H9 (cell line): ENCODE measurements around the gene NRIP3. TPM values are rescaled to one million over a fixed set of nuclear protein-coding genes. Genes with fewer than 3 reads are reported as not detected.

ENCODE experiments used
- DNase-seq: peaks from one replicate; pipeline ENCODE4 v3.0.0-alpha.2; 2017
- H2AFZ ChIP-seq: one replicate; pipeline ENCODE4 v1.6.1; 2013; ENCODE audit warnings: mild to moderate bottlenecking, low read length, control low read depth, moderate library complexity
- H2AK5ac ChIP-seq: 2 replicates; pipeline ENCODE4 v1.6.1; 2013; ENCODE audit warnings: low read length, control low read depth, mixed read lengths; ENCODE audit not compliant: insufficient read length
- H2BK120ac ChIP-seq: one replicate; pipeline ENCODE4 v1.6.1; 2013; ENCODE audit warnings: low read depth, mild to moderate bottlenecking, low read length, control low read depth, inconsistent platforms; ENCODE audit not compliant: poor library complexity, severe bottlenecking
- H2BK12ac ChIP-seq: 2 replicates; pipeline ENCODE4 v1.6.1; 2013; ENCODE audit warnings: low read length, control low read depth, mixed read lengths, low read depth; ENCODE audit not compliant: insufficient read length
- H2BK15ac ChIP-seq: 2 replicates; pipeline ENCODE4 v1.6.1; 2013; ENCODE audit warnings: low read depth, low read length, control low read depth
- H2BK20ac ChIP-seq: one replicate; pipeline ENCODE4 v1.6.1; 2013; ENCODE audit warnings: low read depth, mild to moderate bottlenecking, low read length, control low read depth, inconsistent platforms; ENCODE audit not compliant: poor library complexity, severe bottlenecking
- H2BK5ac ChIP-seq: 2 replicates; pipeline ENCODE4 v1.6.1; 2013; ENCODE audit warnings: low read length, control low read depth, mixed read lengths; ENCODE audit not compliant: insufficient read length
- H3K14ac ChIP-seq: 2 replicates; pipeline ENCODE4 v1.6.1; 2013; ENCODE audit warnings: low read length, control low read depth; ENCODE audit not compliant: insufficient read depth
- H3K18ac ChIP-seq: 2 replicates; pipeline ENCODE4 v1.6.1; 2013; ENCODE audit warnings: low read depth, mild to moderate bottlenecking, mixed read lengths, low read length, control low read depth; ENCODE audit not compliant: insufficient read length
- H3K23ac ChIP-seq: 2 replicates; pipeline ENCODE4 v1.6.1; 2013; ENCODE audit warnings: low read length, control low read depth, mixed read lengths, low read depth; ENCODE audit not compliant: insufficient read length
- H3K23me2 ChIP-seq: 2 replicates; pipeline ENCODE4 v1.6.1; 2013; ENCODE audit warnings: low read depth, mild to moderate bottlenecking, mixed read lengths, low read length, control low read depth; ENCODE audit not compliant: insufficient read length, poor library complexity, severe bottlenecking
- H3K27ac ChIP-seq: 2 replicates; pipeline ENCODE4 v1.5.1; 2013; ENCODE audit warnings: low read length, control low read depth, mixed read lengths, low read depth; ENCODE audit not compliant: insufficient read length
- H3K27me3 ChIP-seq: 2 replicates; pipeline ENCODE4 v1.6.1; 2013; ENCODE audit warnings: low read length, control low read depth, inconsistent platforms; ENCODE audit not compliant: insufficient read depth
- H3K4ac ChIP-seq: 2 replicates; pipeline ENCODE4 v1.6.1; 2013; ENCODE audit warnings: low read depth, mild to moderate bottlenecking, control low read depth, inconsistent platforms, low read length, moderate library complexity
- H3K4me1 ChIP-seq: 2 replicates; pipeline ENCODE4 v1.6.1; 2013; ENCODE audit warnings: low read length, control low read depth, inconsistent platforms; ENCODE audit not compliant: insufficient read depth
- H3K4me2 ChIP-seq: 2 replicates; pipeline ENCODE4 v1.6.1; 2013; ENCODE audit warnings: low read length, control low read depth, mixed read lengths; ENCODE audit not compliant: insufficient read length, insufficient read depth
- H3K56ac ChIP-seq: 2 replicates; pipeline ENCODE4 v1.6.1; 2013; ENCODE audit warnings: low read depth, mild to moderate bottlenecking, mixed read lengths, low read length, control low read depth; ENCODE audit not compliant: insufficient read length
- H3K79me1 ChIP-seq: 2 replicates; pipeline ENCODE4 v1.6.1; 2013; ENCODE audit warnings: low read depth, mild to moderate bottlenecking, moderate library complexity, low read length, control low read depth, inconsistent platforms; ENCODE audit not compliant: insufficient read depth, poor library complexity, severe bottlenecking
- H3K79me2 ChIP-seq: 2 replicates; pipeline ENCODE4 v1.6.1; 2013; ENCODE audit warnings: low read length, control low read depth, inconsistent platforms; ENCODE audit not compliant: insufficient read depth
- H3K9ac ChIP-seq: 2 replicates; pipeline ENCODE4 v1.6.1; 2013; ENCODE audit warnings: low read length, control low read depth, mixed read lengths; ENCODE audit not compliant: insufficient read length; ENCODE audit errors: extremely low read depth
- H3K9me3 ChIP-seq: one replicate; pipeline ENCODE4 v1.6.1; 2013; ENCODE audit warnings: low read depth, low read length, inconsistent platforms; ENCODE audit not compliant: control insufficient read depth
- H3T11ph ChIP-seq: one replicate; pipeline ENCODE4 v1.6.1; 2013; ENCODE audit warnings: mild to moderate bottlenecking, low read length, control low read depth, inconsistent platforms
- H4K20me1 ChIP-seq: one replicate; pipeline ENCODE4 v1.6.1; 2013; ENCODE audit not compliant: control insufficient read depth, insufficient read length, insufficient read depth
- H4K5ac ChIP-seq: 2 replicates; pipeline ENCODE4 v1.6.1; 2013; ENCODE audit warnings: low read depth, mild to moderate bottlenecking, mixed read lengths, low read length, control low read depth; ENCODE audit not compliant: insufficient read length
- H4K8ac ChIP-seq: replicated peaks from 2 replicates; pipeline ENCODE4 v1.6.1; 2013; ENCODE audit warnings: low read length, control low read depth, mixed read lengths, low read depth; ENCODE audit not compliant: insufficient read length
- H4K91ac ChIP-seq: 2 replicates; pipeline ENCODE4 v1.6.1; 2013; ENCODE audit warnings: low read depth, mild to moderate bottlenecking, moderate library complexity, mixed read lengths, low read length, control low read depth; ENCODE audit not compliant: insufficient read length
- H3K27ac Mint-ChIP-seq, 3 experiments: 2 replicates in 2 of 3; 3 replicates in 1 of 3; pipeline ENCODE4 v1.8.0; 2020 to 2021; ENCODE audit warnings: mixed read lengths in 3 of 3, mild to moderate bottlenecking in 1 of 3, moderate library complexity in 1 of 3
- H3K27me3 Mint-ChIP-seq: 2 replicates; pipeline ENCODE4 v1.8.0; 2021; ENCODE audit warnings: low read depth, mild to moderate bottlenecking, moderate library complexity, mixed read lengths
- H3K36me3 Mint-ChIP-seq, 3 experiments: 2 replicates in 2 of 3; 3 replicates in 1 of 3; pipeline ENCODE4 v1.8.0; 2020 to 2021; ENCODE audit warnings: low read depth in 3 of 3, mixed read lengths in 3 of 3; ENCODE audit not compliant: insufficient read depth in 1 of 3
- H3K4me1 Mint-ChIP-seq, 2 experiments: 2 replicates each; pipeline ENCODE4 v1.8.0; 2020; ENCODE audit warnings: mixed read lengths in 2 of 2
- H3K4me3 Mint-ChIP-seq, 2 experiments: 2 replicates in 1 of 2; 3 replicates in 1 of 2; pipeline ENCODE4 v1.8.0; 2020 to 2021; ENCODE audit warnings: mild to moderate bottlenecking in 2 of 2, mixed read lengths in 2 of 2, moderate library complexity in 1 of 2
- H3K9me3 Mint-ChIP-seq, 2 experiments: 2 replicates in 1 of 2; 3 replicates in 1 of 2; pipeline ENCODE4 v1.8.0; 2020; ENCODE audit warnings: mild to moderate bottlenecking in 2 of 2, mixed read lengths in 2 of 2, moderate library complexity in 1 of 2
- WGBS: extraction: QIAGEN DNeasy Blood & Tissue Kit; methylation state at CpG from one replicate; pipeline ENCODE4 v1.1.7; 2013; ENCODE audit warnings: missing lambda C conversion rate, low lambda C conversion rate, mixed read lengths; ENCODE audit not compliant: insufficient read length; ENCODE audit errors: extremely low coverage; 5-methylcytosine and 5-hydroxymethylcytosine counted together
- total RNA-seq: library from RNA; stranded (reverse); gene quantifications from 2 replicates; pipeline ENCODE4 v1.2.1, GENCODE V29; 2021
- TF ChIP-seq, protein P1 (sequence below): fragments of 200-600 bp; sonication (generic); conservative IDR thresholded peaks from 3 replicates; pipeline ENCODE4 v1.8.0; 2021; ENCODE audit warnings: antibody characterized with exemption, mild to moderate bottlenecking

The NRIP3 gene
- total RNA-seq, 1 experiment from 2014 or later, result 4.2 TPM

DNA sequence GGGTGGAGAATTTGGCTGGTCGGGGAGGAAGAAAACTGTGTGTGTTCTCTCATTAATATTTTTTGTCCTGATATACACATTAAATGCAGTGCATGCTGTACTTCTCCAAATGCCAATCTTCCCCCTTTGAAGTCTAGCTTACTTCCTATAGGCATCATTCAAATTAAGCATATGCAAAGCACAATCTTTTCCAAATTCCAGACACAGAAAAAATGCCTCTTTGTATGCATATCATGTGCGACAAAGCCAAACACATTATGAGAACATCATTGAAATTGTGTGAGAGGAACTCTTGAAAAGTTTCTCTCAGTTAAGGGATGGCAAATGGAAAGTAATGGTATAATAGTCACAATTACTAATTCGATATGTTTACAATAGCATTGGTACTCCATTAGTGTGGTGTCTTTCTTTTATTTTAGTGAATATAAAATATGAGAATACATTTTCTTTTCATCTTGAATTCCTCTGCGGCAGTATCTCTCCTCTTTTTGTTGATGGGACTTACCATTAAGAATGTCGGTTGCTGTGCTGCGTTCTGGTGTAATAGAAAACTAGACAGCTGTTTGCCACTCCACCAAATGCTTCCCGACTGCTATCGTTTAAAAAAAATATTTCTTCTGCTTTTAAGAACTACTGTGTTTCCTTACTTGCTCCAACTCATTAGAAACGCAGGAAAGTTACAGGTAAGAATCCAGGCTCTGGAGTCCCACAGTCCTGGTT lies 19.3 kb upstream of the NRIP3 start:
- Histone ChIP-seq H2BK5ac (no peak overlapping the region), H2BK120ac (no peak overlapping the region), H3K14ac (no peak overlapping the region), H2BK20ac (no peak overlapping the region), H3K79me2 (no peaks in the 10 kb centered on the region), H2BK15ac (no peak overlapping the region), H3K79me1 (no peaks in the 10 kb centered on the region), H4K5ac (no peak overlapping the region), H3K27ac (no peak overlapping the region), H3K4me1 (no peaks in the 10 kb centered on the region), H3K56ac (no peak overlapping the region), H3K4ac (no peak overlapping the region), H3K9me3 (no peaks in the 10 kb centered on the region), H3K18ac (no peak overlapping the region), H3K4me2 (no peak overlapping the region), H2AFZ (no peak overlapping the region), H3K9ac (no peak overlapping the region), H3K23ac (no peak overlapping the region), H3K23me2 (no peaks in the 10 kb centered on the region), H2AK5ac (no peak overlapping the region), H4K8ac (no peak overlapping the region), H4K91ac (no peak overlapping the region), H3T11ph (no peak overlapping the region), H2BK12ac (no peak overlapping the region), H4K20me1 (no peaks in the 10 kb centered on the region), H3K27me3 (no peaks in the 10 kb centered on the region)
- H3K9me3 Mint-ChIP-seq, result no peaks in the 10 kb centered on the region
- no peak overlapping the region for H3K27ac Mint-ChIP-seq
- H3K4me3 Mint-ChIP-seq, result no peak overlapping the region
- TF ChIP-seq, protein P1, sequence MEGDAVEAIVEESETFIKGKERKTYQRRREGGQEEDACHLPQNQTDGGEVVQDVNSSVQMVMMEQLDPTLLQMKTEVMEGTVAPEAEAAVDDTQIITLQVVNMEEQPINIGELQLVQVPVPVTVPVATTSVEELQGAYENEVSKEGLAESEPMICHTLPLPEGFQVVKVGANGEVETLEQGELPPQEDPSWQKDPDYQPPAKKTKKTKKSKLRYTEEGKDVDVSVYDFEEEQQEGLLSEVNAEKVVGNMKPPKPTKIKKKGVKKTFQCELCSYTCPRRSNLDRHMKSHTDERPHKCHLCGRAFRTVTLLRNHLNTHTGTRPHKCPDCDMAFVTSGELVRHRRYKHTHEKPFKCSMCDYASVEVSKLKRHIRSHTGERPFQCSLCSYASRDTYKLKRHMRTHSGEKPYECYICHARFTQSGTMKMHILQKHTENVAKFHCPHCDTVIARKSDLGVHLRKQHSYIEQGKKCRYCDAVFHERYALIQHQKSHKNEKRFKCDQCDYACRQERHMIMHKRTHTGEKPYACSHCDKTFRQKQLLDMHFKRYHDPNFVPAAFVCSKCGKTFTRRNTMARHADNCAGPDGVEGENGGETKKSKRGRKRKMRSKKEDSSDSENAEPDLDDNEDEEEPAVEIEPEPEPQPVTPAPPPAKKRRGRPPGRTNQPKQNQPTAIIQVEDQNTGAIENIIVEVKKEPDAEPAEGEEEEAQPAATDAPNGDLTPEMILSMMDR, result no peak
- no peaks in the 10 kb centered on the region for H3K36me3 Mint-ChIP-seq
- DNase-seq, result no peak
- H3K4me1 Mint-ChIP-seq, result peaks cover 7% of the 10 kb centered on the region in 2 experiments
- no peaks in the 10 kb centered on the region for H3K27me3 Mint-ChIP-seq
- WGBS, result no CpG with 5 or more reads among the region's 9 CpGs
